Measurements from ENCODE around the gene RBMY1B.
"Not testable (repeated sequence)": the region's sequence is repeated elsewhere in the genome, so short reads cannot be mapped to it uniquely, and the experiment has no call there.

The RBMY1B gene

DNA sequence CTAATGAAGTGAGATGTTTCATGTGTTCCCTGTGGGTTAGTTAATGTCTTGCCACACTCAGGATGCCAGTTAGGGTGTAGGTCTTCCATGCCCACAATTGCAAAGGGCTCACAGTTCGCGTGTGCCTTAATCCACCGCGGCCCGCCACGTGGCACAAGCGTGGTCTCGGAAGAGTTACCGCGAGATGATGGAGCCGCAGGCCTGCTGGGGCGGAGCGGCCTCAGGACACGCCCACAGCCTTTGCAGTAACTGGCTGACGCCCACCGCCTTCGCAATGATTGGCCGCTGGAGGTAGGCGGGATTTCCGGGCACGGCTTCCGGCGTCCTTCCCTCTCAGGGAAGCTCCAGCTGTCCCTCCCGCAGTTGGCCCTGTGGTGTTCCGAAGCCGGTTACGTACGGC is at the start of gene RBMY1B:
TSS of gene RBMY1B (plus strand) at position 301 of the 400 bp plus-strand sequence. CDS start 2,013 bp downstream, outside the sequence.
- ATAC-seq, DNase-seq: not testable (repeated sequence)

DNA sequence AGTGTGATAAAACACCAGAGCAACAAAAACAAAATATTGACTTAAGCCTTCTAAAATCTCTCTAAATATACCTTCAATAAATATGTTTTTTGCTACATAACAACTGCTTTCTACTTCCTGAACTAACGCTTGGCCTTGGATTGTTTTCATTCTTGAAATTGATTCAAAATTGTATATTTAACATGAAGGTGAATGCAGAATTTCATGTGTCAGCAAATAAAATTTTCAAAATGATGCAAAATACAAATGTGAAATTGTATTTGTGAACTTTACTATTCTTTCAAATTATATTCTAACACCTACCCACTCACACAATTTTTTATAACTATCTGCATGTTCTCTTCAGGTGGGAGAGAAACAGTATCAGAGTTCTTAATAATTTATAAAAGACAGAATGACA is 48.2 kb upstream of the RBMY1B start:
- not testable (repeated sequence) for ATAC-seq, DNase-seq

DNA sequence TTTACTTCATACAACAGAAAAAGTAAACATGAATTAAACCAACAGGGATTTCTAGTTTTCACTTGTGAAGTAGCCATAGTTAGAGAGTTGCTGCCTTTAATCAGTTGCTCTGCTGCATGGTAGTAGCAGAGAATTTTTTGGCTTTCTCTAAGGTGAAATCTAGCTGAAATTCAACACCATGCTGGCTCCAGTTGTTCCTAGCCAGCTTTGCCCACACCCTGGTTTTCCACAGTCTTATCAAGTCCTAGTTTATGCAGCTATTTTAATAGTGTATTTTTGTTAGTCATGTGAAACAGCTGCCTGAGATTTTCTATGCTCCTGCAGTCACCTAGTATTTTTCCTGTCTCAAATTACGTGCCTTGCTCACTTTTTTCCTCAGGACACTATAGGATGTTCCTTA is 28.2 kb upstream of the RBMY1B start:
- ATAC-seq, result no peak
- DNase-seq, result no peak

DNA sequence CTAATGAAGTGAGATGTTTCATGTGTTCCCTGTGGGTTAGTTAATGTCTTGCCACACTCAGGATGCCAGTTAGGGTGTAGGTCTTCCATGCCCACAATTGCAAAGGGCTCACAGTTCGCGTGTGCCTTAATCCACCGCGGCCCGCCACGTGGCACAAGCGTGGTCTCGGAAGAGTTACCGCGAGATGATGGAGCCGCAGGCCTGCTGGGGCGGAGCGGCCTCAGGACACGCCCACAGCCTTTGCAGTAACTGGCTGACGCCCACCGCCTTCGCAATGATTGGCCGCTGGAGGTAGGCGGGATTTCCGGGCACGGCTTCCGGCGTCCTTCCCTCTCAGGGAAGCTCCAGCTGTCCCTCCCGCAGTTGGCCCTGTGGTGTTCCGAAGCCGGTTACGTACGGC is 23.4 kb downstream of the RBMY1B start, which contains the start of gene RBMY1A1:
TSS of gene RBMY1A1 (plus strand) at position 301 of the 400 bp plus-strand sequence. CDS start 2,013 bp downstream, outside the sequence.
- not testable (repeated sequence) for ATAC-seq, DNase-seq

DNA sequence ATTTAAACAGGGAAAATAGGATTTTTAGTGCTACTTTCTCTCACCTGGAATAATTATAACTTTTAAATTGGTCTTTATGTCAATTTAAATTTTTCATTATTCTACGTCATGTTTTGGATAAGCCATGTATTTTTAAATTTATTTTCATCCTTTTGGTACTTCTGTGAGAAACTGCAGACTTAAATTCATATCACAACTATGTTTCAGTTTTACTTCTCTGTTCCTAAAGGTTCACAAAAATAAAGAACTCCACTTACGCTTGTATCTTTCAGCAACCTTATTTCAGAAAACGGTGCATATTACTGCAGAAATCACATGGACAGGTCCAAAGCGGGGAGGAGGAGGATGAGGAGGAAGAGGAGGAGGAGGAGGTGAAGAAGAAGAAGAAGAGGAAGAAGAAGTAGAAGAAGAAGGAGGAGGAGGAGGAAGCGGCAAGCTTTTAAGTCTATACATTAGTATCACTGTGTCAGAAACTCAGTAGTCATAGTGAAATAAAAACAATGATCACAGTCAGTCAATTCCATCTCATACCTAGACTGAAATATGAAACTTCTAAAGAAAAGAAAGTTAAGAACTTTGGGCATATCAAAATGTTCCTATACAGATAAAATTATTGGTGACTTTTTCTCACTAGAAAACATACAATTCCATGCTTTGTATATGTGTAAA is 48.3 kb downstream of the RBMY1B start:
- ATAC-seq, DNase-seq: not testable (repeated sequence)

All from stimulated activated naive CD8-positive, alpha-beta T cell treated with anti-CD3 and anti-CD28 coated beads, Interleukin-15, Interleukin-2, amounts not matched to agents 100 U/mL and 50 U/mL, for 24 hours (primary cell).